GM21786 (cell line): ENCODE results near the gene NDUFB3.

ENCODE experiments used
- ATAC-seq: cut with Tn5 transposase; IDR thresholded peaks from one replicate; pipeline ENCODE4 v1.9.1; 2021; ENCODE audit not compliant: unreplicated experiment

Gene NDUFB3

GRCh38 chr2:201127570-201127969 lies 55.8 kb downstream of the NDUFB3 start:
- ATAC-seq = no peak

DNA sequence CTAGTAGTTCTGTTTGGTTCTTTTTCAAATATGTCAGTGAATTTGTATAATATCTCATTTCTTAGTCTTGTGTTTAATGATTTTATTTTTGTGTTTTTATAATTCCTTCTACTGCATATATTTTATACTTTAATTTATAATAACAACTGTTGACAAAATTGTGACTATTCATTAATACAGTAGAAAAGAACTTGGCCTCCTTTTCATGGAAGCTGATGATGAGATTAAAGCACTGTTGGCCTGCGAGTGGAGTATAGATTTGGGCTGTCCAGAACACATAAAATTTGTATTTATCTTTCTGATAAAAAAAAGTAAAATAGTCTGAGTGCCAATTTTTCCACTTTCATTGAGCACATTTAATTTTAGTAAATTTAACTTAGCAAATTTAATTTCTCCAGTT lies 56.2 kb downstream of the NDUFB3 start:
- ATAC-seq = no peak

- no peak for ATAC-seq
Measured at GRCh38 chr2:201128933-201129505, 57.2 kb downstream of the NDUFB3 start.

DNA sequence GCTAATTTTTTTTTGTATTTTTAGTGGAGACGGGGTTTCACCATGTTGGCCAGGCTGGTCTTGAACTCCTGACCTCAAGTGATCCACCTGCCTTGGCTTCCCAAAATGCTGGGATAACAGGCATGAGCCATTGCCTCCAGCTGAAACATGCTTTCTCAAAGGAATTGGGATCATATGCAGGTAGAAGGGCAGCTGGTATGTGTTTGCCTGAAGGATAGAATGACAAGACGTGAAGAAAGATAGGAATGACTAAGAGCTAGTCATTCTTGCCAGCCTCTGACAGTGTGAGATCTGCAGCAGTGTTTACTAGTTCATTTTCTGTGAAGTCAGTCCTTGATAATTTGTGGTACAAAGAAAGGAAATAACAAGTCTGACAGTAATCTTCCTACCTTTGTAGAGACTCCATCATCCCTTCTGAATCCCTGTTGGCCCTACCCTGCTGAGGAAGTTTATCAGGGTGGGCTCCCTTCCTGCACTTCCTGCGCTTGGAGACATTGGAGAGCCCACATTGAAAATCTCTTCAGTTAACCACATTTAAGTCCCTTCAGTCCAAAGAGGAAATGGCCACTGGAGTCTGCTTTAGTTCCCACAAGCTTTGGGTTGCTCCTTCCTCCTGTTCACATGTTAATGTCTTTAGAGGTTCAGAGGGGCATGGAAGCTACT lies 58.9 kb downstream of the NDUFB3 start:
- ATAC-seq = peak; percentile 19

- ATAC-seq = peak; percentile 47
Measured at GRCh38 chr2:201132518-201132917, 60.7 kb downstream of the NDUFB3 start.
